22Rv1 (cell line): Measurements from ENCODE around the gene GPBP1L1.

ENCODE experiments used
- ZFX ChIP-seq: fragments of 450-650 bp; IDR thresholded peaks from 2 replicates; pipeline ENCODE4 v1.6.1; 2017; ENCODE audit warnings: antibody characterized with exemption, borderline replicate concordance
- TF ChIP-seq, protein P1 (sequence below): fragments of 450-650 bp; IDR thresholded peaks from 2 replicates; pipeline ENCODE4 v1.5.1; 2017; ENCODE audit warnings: mild to moderate bottlenecking

DNA sequence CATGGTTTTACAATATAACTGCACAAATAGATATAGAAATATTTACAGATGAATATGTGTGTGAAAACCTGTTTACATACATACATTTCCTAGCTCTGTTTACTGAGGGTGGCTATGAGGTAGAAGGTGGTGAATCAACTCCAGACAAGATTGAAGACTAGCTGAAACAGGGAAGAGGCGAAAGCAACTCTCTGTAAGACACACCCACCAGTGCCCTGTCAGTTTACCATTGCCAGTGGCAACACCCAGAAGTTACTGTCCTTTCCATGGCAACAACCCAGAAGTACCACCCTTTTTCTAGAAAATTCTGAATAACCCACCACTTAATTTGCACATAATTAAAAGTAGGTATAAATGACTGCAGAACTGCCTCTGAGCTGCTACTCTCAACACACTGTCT, 18.3 kb upstream of the GPBP1L1 start:
- TF ChIP-seq, protein P1, sequence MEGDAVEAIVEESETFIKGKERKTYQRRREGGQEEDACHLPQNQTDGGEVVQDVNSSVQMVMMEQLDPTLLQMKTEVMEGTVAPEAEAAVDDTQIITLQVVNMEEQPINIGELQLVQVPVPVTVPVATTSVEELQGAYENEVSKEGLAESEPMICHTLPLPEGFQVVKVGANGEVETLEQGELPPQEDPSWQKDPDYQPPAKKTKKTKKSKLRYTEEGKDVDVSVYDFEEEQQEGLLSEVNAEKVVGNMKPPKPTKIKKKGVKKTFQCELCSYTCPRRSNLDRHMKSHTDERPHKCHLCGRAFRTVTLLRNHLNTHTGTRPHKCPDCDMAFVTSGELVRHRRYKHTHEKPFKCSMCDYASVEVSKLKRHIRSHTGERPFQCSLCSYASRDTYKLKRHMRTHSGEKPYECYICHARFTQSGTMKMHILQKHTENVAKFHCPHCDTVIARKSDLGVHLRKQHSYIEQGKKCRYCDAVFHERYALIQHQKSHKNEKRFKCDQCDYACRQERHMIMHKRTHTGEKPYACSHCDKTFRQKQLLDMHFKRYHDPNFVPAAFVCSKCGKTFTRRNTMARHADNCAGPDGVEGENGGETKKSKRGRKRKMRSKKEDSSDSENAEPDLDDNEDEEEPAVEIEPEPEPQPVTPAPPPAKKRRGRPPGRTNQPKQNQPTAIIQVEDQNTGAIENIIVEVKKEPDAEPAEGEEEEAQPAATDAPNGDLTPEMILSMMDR = no peak
- TF ChIP-seq ZFX = no peak
